HG02798 (cell line): ENCODE measurements around the gene NARF.
"Not testable (repeated sequence)": the region's sequence is repeated elsewhere in the genome, so short reads cannot be mapped to it uniquely, and the experiment has no call there.

Source experiments
- ATAC-seq: cut with Tn5 transposase; IDR thresholded peaks from one replicate; pipeline ENCODE4 v1.9.1; 2021; ENCODE audit warnings: mild to moderate bottlenecking; ENCODE audit not compliant: unreplicated experiment, poor library complexity

Gene NARF

GRCh38 chr17:82458179-82458884 is at the start of gene NARF:
TSS of gene NARF (plus strand) at chr17:82458741. CDS start at chr17:82458804, 63 bp downstream.
- ATAC-seq: peak; percentile 95

DNA sequence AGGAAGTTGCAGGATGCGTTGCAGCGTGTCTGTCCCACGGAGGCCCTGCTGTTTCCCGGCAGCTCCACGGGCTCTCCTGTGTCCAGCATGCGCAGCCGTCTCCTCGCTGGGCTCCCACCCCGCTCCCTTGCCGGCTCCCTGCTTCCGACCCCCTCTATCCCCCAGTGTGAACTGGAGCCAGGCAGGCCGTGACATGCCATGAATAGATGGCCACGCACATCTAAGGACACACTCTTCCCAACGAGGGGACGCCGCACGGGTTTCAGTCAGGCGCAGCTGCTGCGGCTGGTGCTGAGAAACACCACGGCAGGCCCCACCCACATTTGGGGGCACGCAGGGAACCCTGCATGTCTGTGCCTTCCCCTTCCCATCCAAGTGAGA is 49.6 kb upstream of the NARF start:
- ATAC-seq: no peak

GRCh38 chr17:82410014-82410716 is 48.4 kb upstream of the NARF start:
- ATAC-seq: no peak

GRCh38 chr17:82411396-82412053 is 47.0 kb upstream of the NARF start:
- no peak for ATAC-seq

DNA sequence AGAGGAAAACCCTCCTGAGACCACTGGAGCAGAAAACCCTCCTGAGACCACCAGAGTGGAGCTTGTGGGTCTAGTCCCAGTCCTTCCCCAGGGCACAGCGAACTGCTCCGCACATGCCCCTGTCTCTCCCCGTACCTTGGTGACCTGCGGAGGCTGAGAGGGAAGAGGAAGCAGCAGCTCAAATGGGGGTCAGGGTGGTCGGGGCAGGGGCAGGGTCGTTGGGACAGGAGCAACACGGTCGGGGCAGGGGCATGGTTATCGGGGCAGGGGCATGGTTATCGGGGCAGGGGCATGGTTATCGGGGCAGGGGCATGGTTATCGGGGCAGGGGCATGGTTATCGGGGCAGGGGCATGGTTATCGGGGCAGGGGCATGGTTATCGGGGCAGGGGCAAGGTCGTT is 46.5 kb upstream of the NARF start:
- not testable (repeated sequence) for ATAC-seq

GRCh38 chr17:82412535-82413520 is 45.7 kb upstream of the NARF start:
- ATAC-seq: no peak

DNA sequence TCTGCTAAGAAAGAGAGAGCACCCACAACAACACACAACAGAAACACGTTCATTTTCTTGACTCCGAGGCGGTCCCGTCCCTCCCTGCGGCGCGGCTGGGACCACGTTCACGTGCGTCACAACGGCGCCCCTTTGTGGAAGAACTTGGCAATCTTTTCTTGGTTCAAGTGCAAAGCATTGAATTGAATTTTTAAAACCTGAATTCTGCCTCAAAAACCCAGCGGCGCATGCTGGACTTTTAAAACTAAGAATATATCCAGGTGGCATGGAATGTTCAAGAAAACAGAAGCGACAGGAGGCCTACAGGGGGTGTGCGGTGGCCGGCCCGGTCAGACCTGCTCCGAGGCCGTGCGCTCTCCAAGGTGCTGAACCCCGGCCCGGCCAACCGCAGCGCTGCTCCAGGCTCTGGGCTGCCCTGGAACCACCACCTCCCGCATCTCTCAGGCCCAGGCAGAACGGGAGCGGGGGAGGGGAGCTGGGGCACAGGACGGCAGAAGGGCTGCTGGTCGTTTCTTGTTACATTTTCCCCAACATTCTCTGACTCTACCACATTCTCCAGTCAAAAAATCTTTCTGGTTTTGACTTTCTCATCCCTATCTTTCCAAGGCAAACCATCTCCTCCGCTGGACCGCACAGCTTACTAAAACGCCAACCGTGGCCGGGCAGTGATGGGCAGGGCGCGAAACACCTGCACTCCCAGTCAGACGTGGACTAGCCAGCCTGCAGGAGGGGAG is 43.8 kb upstream of the NARF start:
- no peak for ATAC-seq

DNA sequence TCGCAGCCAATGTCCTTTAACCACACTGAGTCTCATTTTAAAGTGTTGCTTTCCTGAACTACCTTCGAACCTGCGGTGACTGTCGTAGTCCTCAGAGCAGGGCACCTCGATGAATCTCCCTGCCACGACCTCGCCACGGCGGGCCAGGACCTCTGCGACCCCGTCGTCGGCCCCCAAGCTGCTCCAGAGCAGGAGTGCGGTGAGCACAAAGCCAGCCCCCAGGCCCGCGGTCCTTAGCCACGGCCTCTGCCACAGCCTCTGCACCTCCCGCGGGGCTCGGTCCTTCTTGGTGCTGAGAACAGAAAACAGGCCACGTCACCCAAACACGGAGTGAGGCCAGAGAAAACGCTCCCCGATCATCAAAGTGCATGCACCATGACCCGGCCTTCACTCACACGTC is 43.2 kb upstream of the NARF start:
- ATAC-seq: no peak

DNA sequence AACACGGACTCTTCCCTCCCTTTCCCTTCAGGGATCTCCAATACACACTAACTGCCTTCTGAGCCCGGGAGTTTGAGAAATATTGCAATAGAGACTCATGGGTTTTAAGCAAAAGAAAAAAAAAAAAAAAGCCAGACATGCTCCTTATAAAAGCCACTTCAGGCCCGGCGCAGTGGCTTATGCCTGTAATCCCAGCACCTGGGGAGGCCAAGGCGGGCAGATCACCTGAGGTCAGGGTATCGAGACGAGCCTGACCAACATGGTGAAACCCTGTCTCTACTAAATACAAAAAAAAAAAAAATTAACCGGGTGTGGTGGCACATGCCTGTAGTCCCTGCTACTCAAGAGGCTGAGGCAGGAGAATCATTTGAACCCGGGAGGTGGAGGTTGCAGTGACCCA is 42.8 kb upstream of the NARF start:
- no peak for ATAC-seq

DNA sequence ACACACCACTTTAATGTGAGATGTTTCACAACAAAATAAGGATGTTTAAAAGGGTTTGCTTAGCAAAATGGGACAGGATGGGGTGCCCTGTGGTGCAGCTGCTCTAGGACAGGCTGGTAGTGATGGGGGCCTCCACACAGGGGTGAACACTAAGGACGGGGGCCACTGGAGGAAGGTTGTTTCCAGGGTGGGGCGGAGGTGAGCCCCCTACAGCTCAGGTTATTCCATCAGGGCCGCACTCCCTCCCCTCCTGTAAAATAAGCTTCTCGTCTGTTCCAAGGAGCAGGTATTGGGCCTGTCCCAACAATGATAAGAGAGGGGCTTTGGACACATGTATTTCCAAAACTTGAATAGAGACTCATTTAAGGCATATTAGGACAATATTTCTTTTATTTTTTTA is 42.3 kb upstream of the NARF start:
- no peak for ATAC-seq

DNA sequence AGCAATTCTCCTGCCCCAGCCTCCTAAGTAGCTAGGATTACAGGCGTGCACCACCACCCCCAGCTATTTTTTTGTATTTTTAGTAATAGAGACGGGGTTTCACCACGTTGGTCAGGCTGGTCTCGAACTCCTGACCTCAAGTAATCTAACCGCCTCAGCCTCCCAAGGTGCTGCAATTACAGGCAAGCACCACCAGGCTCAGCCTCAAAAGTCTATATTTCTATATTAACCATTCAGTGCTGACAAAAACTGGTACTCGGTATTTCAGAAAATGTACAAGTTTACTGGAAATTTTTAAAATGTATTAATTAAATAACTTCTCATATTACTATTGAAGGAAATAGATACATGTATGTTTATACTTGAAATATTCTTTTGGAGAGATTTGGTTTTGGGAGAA is 41.8 kb upstream of the NARF start:
- no peak for ATAC-seq

DNA sequence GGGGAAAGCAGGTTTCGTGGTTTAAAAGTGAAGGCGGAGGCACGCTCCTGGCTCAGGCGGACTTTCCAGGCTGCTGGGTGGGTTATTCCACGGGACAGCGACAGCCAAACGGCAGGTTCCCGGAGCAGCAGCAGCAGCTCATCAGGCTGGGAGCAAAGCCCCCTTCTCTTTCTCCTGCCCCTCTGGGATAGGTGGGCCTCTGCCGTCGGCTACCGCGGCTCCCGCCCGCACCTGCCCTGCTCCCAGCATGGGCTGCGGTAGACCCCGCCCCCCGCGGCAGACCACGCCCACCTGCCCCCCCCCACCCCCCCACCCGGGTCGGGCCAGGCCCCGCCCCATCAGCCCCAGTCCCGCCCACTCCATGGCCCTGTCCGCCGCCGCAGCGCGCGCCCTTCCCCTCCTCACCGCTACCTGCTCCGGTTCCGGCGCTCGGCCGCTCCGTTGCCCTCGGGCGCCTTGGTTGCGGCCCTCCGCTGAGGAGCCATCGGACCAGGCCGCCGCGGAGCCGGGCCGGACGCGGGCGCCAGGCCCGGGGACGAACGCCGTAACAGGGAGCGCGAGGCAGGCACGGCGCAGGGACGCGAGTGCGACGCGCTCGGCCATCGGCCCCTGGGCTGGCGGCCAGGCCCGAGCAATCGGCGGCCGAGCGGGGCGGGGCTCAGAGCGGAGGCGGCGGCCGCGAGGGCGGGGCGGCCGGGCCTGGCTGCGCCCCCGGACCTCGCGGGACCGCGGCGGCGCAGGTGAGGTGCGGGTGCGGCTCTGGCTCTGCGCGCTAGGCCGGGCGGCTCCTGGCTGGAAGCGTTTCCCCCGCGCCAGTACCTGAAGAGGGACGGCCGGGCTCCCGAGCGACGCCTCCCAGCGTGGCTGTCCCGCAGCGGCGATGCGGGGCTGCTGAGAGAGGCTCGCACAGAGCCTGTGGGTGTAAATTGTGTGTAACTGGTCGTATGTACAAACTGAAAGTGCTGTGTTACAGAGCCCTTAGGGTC is 40.2 kb upstream of the NARF start, which contains the start of the genes HEXD and OGFOD3:
Gene HEXD, plus strand, starts transcription at position 347 of the 986 bp plus-strand sequence. CDS start 1,453 bp downstream, outside the sequence.
Gene OGFOD3, minus strand, starts transcription at position 586 of the 986 bp plus-strand sequence. Its CDS starts 101 bp downstream, at position 485.
- peak; percentile 92 for ATAC-seq

GRCh38 chr17:82419540-82419939 is 39.0 kb upstream of the NARF start:
- no peak for ATAC-seq

DNA sequence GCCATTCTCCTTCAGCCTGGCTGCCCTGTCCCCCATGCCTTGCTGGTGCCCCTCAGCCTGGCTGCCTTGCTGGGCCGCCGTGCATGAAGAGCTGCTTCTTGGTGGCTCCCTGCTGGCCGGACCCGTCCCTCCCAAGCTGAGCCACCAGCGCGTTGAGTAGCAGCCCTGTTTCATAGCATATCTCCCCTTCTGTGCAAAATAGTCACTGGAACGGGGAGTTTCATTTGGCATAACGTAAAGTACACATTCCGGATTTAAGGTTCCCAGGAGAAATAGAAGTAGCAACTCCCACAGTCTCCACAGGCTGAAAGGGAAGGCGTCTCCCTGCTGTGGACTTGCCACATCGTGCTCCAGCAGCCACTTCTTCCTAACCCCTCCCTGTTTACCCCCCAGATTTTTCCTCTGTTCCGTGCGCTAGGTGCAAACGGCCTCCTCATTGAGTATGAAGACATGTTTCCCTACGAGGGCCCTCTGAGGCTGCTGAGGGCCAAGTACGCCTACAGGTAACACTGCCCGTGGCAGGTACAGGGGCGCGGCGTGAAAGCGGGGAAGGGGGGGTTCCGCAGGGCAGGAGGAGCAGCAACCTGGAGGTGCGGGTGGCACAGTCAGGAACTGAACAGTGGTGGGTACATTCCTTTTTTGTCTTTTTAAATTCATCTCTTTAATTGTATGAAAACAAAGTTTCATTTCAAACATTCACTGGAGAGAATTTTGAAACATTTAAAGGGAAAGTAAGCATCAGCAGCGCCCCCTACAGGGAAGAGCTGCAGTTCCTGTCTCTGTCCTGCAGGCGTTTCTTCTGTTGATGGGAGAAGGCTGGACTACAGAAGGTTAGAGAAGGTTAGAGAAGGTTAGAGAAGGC is 34.3 kb upstream of the NARF start:
- no peak for ATAC-seq

DNA sequence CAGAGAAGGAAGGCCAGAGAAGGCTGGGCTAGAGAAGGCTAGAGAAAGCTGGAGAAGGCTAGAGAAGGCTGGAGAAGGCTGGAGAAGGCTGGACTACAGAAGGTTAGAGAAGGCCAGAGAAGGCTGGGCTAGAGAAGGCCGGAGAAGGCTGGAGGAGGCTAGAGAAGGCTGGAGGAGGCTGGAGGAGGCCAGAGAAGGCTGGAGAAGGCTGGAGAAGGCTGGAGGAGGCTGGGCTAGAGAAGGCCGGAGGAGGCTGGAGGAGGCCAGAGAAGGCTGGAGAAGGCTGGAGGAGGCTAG is 33.7 kb upstream of the NARF start:
- no peak for ATAC-seq

- no peak for ATAC-seq
Measured at GRCh38 chr17:82428546-82428945, 30.0 kb upstream of the NARF start.

- ATAC-seq: no peak
Measured at GRCh38 chr17:82429824-82430223, 28.7 kb upstream of the NARF start.

GRCh38 chr17:82432017-82432416 is 26.5 kb upstream of the NARF start:
- no peak for ATAC-seq
